ENCODE measurements around the gene HOXA2. TPM values are rescaled to one million over a fixed set of nuclear protein-coding genes. Genes with fewer than 3 reads are reported as not detected.

HOXA2 gene
- total RNA-seq (2016; rRNA removed; fragmentation: Illumina TruSeq; extraction: Trizol) (0.22 TPM in 1 of 2 replicates, not detected in the other), polyA plus RNA-seq (2011; rRNA removed) (0.20 and 0.29 TPM in 2 replicates), polyA minus RNA-seq (2011; rRNA and poly(A)+ RNA removed; ENCODE audit: low replicate concordance) (0.24 TPM in 1 of 2 replicates, not detected in the other), Bru-seq, nascent RNA (percentile 40 among the genes with signal in this experiment), BruChase-seq, experiment 1, labeled RNA remaining after a 6-hour chase (percentile 45 among the genes with signal in this experiment), BruChase-seq, experiment 2, labeled RNA remaining after a 2-hour chase (percentile 46 among the genes with signal in this experiment)
- total RNA-seq (2016; cell fraction: cytosol; rRNA removed; fragmentation: Illumina TruSeq; extraction: Trizol; ENCODE audit: low read depth), result 0.10 and 0.35 TPM in 2 replicates
- 0.15 TPM in 1 of 2 replicates, not detected in the other for total RNA-seq (2016; cell fraction: insoluble cytoplasmic fraction; rRNA removed; fragmentation: Illumina TruSeq; extraction: Trizol)
- 0.09 and 0.17 TPM in 2 replicates for total RNA-seq (2016; cell fraction: membrane; rRNA removed; fragmentation: Illumina TruSeq; extraction: Trizol)
- 0.63 and 1.3 TPM in 2 replicates for total RNA-seq (2016; cell fraction: nucleus; rRNA removed; fragmentation: Illumina TruSeq; extraction: Trizol)
- polyA plus RNA-seq (2011; cell fraction: cytosol; rRNA removed), result 0.03 and 0.08 TPM in 2 replicates
- polyA plus RNA-seq (2011; cell fraction: nucleus; rRNA removed), result 1.1 and 1.3 TPM in 2 replicates
- 0.21 and 0.27 TPM in 2 replicates for polyA plus RNA-seq (2012)
- 0.12 and 0.16 TPM in 2 replicates for polyA plus RNA-seq (2016; cell fraction: cytosol; fragmentation: Illumina TruSeq; extraction: Trizol; ENCODE audit: low read depth)
- 0.15 and 0.48 TPM in 2 replicates for polyA plus RNA-seq (2016; cell fraction: insoluble cytoplasmic fraction; fragmentation: Illumina TruSeq; extraction: Trizol; ENCODE audit: low read depth)
- 0.23 and 0.26 TPM in 2 replicates for polyA plus RNA-seq (2016; cell fraction: membrane; fragmentation: Illumina TruSeq; extraction: Trizol; ENCODE audit: low read depth)
- 2.9 and 3.3 TPM in 2 replicates for polyA plus RNA-seq (2016; cell fraction: nucleus; fragmentation: Illumina TruSeq; extraction: Trizol; ENCODE audit: insufficient read depth, low read depth)
- not detected in 2 replicates for polyA minus RNA-seq (2011; cell fraction: cytosol; rRNA and poly(A)+ RNA removed)
- 1.5 and 1.9 TPM in 2 replicates for polyA minus RNA-seq (2011; cell fraction: nucleus; rRNA and poly(A)+ RNA removed)
- long read RNA-seq, experiment 1, result 0 reads
- long read RNA-seq, experiment 2, result 0 reads

- no peak within 1 kb of the TSS for H3K9ac ChIP-seq (ENCODE audit: insufficient read depth, low read depth, low read length)
- BruUV-seq (replicated peaks), result no TSS peak
- intact Hi-C loops (cut with micrococcal nuclease; ENCODE audit: unreplicated experiment), result no loop called here
- H4K20me1 ChIP-seq (ENCODE audit: insufficient read depth, low read length), result no peaks in the 10 kb centered on the region
- no peak for TF ChIP-seq HOXA7 (CRISPR knock-in tag; IDR thresholded peaks at IDR 0.05)
- TF ChIP-seq ZNF101 (CRISPR knock-in tag; IDR thresholded peaks at IDR 0.05; ENCODE audit: borderline replicate concordance, low read depth), result no peak
- TF ChIP-seq ZNF879 (CRISPR knock-in tag; IDR thresholded peaks at IDR 0.05), result no peak
- no peak for TF ChIP-seq RARA (CRISPR knock-in tag; IDR thresholded peaks at IDR 0.05)
- TF ChIP-seq HNRNPK (IDR thresholded peaks at IDR 0.05; ENCODE audit: low read depth, low read length, poor library complexity, severe bottlenecking), result peak; percentile 55
- no peak for TF ChIP-seq EED (CRISPR knock-in tag; IDR thresholded peaks at IDR 0.05)
- no peaks in the 10 kb centered on the region for H3K9me3 ChIP-seq (ENCODE audit: low read length)
- ChIA-PET CTCF (ENCODE audit: low intra/inter-chr PET ratio, low total read pairs) (no interaction called here), POLR2A (no interaction called here)
- no peaks in the 10 kb centered on the region for H3K79me2 ChIP-seq (ENCODE audit: insufficient read depth, low read length)
- H2AFZ ChIP-seq (ENCODE audit: low read length), result no peak within 1 kb of the TSS
- peaks cover 2% of the 10 kb centered on the region; the same call in 1 of the 2 replicates for H3K4me1 ChIP-seq (ENCODE audit: insufficient read depth, low read length)
- no peak within 1 kb of the TSS for H3K4me3 ChIP-seq (replicated peaks in 1 of 3; ENCODE audit: insufficient read depth in 1 of 3, low read depth in 2 of 3, low read length in 3 of 3)
- H3K36me3 ChIP-seq (replicated peaks in 1 of 2; ENCODE audit: control insufficient read depth in 1 of 2, insufficient read depth in 2 of 2, low read length in 2 of 2), result no peaks in the 10 kb centered on the region
- no peaks in the 10 kb centered on the region for H3K27me3 ChIP-seq (ENCODE audit: control insufficient read depth in 1 of 2, insufficient read depth in 2 of 2, low read length in 2 of 2)
- in situ Hi-C loops (cut with HindIII; ENCODE audit: extremely low pct_ligation_motif_present, low pct_unique_long_range_greater_than_20kb), result no loop called here
- DNase-seq (ENCODE audit: low spot score) (no peak), FAIRE-seq (no peak), ATAC-seq (no peak)
- H3K27ac ChIP-seq (ENCODE audit: extremely low read length, insufficient read depth, low read length), result no peak within 1 kb of the TSS
- H3K4me2 ChIP-seq (ENCODE audit: low read depth, low read length), result no peak within 1 kb of the TSS
- WGBS (ENCODE audit: low lambda C conversion rate), result 93% methylated on average over 29 of the region's 29 CpGs
These were observed at the start of gene HOXA2 for GRCh38 chr7:27102581-27103442. HOXA2 (minus strand) TSS chr7:27102683; CDS start chr7:27102500, 183 bp downstream.

All from HepG2 (cell line).